C4-2B (cell line): ENCODE data around the gene CDH19.

Experiments used
- CTCF ChIP-seq: fragments of 450-650 bp; conservative IDR thresholded peaks from 2 replicates; pipeline ENCODE4 v1.5.1; 2017; ENCODE audit warnings: mild to moderate bottlenecking
- ZFX ChIP-seq: fragments of 450-650 bp; IDR thresholded peaks from 2 replicates; pipeline ENCODE4 v1.6.1; 2017

GRCh38 chr18:66510357-66511045 lies 93.4 kb downstream of the CDH19 start:
- TF ChIP-seq CTCF (no peak), ZFX (no peak)
